Measurements from ENCODE around the gene PRRG4. TPM values are rescaled to one million over a fixed set of nuclear protein-coding genes. Genes with fewer than 3 reads are reported as not detected.

Gene PRRG4
- total and polyA plus RNA-seq, 2 of the 13 experiments (the other 11 are each of a cell fraction or from before 2014, with no cell fraction given), result 0.24 to 0.95 TPM

DNA sequence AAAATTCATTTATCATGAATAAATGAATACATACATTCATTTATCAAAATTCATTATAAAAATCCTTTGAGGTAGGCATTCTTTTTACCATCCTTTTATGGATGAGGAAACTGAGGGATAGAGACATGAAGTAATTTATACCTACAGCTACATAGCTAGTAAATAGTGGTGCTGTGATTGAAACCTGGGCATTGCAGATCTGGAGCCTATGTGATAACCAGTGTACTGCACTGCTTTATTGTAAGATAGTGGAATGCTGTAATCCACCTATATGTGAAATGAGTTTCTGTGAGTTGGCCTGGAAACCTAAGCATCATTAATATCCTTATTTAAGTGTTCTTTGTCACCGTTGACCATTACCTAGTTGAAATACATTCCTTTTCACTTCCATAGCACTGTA is 67.4 kb downstream of the PRRG4 start:
- no peak overlapping the region for H2AFZ ChIP-seq (ENCODE audit: low read length)
- ChIA-PET POLR2A (no interaction called here), CTCF (ENCODE audit: low intra/inter-chr PET ratio, low total read pairs) (no interaction called here)
- FAIRE-seq (no peak), DNase-seq (ENCODE audit: low spot score) (no peak), ATAC-seq (no peak)
- 82% methylated on average over 1 of the region's 1 CpG for WGBS (ENCODE audit: low lambda C conversion rate)
- no TSS peak for BruUV-seq (replicated peaks)
- no peak overlapping the region for H3K27ac ChIP-seq (ENCODE audit: extremely low read length, insufficient read depth, low read length)
- H3K4me1 ChIP-seq (ENCODE audit: insufficient read depth, low read length), result peaks cover 16% of the 10 kb centered on the region
- H3K9ac ChIP-seq (ENCODE audit: insufficient read depth, low read depth, low read length), result no peak overlapping the region
- H3K9me3 ChIP-seq (ENCODE audit: low read length), result no peaks in the 10 kb centered on the region
- no peak overlapping the region for H3K4me3 ChIP-seq (replicated peaks in 1 of 3; ENCODE audit: insufficient read depth in 1 of 3, low read depth in 2 of 3, low read length in 3 of 3)
- H3K4me2 ChIP-seq (ENCODE audit: low read depth, low read length), result no peak overlapping the region
- peaks cover 7% of the 10 kb centered on the region; the same call in 1 of the 2 replicates for H4K20me1 ChIP-seq (ENCODE audit: insufficient read depth, low read length)
- H3K36me3 ChIP-seq (replicated peaks in 1 of 2; ENCODE audit: control insufficient read depth in 1 of 2, insufficient read depth in 2 of 2, low read length in 2 of 2), result peaks cover 0 to 1% of the 10 kb centered on the region in 2 experiments; a peak in 4 of 5 replicates
- H3K27me3 ChIP-seq (ENCODE audit: control insufficient read depth in 1 of 2, insufficient read depth in 2 of 2, low read length in 2 of 2), result peaks cover 0 to 3% of the 10 kb centered on the region in 2 experiments; a peak in 1 of 5 replicates
- intact Hi-C loops (cut with micrococcal nuclease; ENCODE audit: unreplicated experiment), result no loop called here
- in situ Hi-C loops (cut with HindIII; ENCODE audit: extremely low pct_ligation_motif_present, low pct_unique_long_range_greater_than_20kb), result no loop called here
- peaks cover 85% of the 10 kb centered on the region for H3K79me2 ChIP-seq (ENCODE audit: insufficient read depth, low read length)
- TF ChIP-seq NR3C1 (CRISPR knock-in tag; IDR thresholded peaks at IDR 0.05) (no peak), ZNF251 (CRISPR knock-in tag; IDR thresholded peaks at IDR 0.05) (no peak), ZNF331 (CRISPR knock-in tag; IDR thresholded peaks at IDR 0.05) (no peak), SIN3A (IDR thresholded peaks at IDR 0.05; ENCODE audit: borderline replicate concordance, low read depth, low read length) (no peak), ZNF24 (IDR thresholded peaks at IDR 0.05) (no peak), BCL6 (CRISPR knock-in tag; IDR thresholded peaks at IDR 0.05) (no peak)
- TF ChIP-seq, protein P1, sequence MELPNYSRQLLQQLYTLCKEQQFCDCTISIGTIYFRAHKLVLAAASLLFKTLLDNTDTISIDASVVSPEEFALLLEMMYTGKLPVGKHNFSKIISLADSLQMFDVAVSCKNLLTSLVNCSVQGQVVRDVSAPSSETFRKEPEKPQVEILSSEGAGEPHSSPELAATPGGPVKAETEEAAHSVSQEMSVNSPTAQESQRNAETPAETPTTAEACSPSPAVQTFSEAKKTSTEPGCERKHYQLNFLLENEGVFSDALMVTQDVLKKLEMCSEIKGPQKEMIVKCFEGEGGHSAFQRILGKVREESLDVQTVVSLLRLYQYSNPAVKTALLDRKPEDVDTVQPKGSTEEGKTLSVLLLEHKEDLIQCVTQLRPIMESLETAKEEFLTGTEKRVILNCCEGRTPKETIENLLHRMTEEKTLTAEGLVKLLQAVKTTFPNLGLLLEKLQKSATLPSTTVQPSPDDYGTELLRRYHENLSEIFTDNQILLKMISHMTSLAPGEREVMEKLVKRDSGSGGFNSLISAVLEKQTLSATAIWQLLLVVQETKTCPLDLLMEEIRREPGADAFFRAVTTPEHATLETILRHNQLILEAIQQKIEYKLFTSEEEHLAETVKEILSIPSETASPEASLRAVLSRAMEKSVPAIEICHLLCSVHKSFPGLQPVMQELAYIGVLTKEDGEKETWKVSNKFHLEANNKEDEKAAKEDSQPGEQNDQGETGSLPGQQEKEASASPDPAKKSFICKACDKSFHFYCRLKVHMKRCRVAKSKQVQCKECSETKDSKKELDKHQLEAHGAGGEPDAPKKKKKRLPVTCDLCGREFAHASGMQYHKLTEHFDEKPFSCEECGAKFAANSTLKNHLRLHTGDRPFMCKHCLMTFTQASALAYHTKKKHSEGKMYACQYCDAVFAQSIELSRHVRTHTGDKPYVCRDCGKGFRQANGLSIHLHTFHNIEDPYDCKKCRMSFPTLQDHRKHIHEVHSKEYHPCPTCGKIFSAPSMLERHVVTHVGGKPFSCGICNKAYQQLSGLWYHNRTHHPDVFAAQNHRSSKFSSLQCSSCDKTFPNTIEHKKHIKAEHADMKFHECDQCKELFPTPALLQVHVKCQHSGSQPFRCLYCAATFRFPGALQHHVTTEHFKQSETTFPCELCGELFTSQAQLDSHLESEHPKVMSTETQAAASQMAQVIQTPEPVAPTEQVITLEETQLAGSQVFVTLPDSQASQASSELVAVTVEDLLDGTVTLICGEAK (IDR thresholded peaks at IDR 0.05), result no peak
- TF ChIP-seq, protein P1 (CRISPR knock-in tag; IDR thresholded peaks at IDR 0.05), result no peak
- TF ChIP-seq, protein P2, sequence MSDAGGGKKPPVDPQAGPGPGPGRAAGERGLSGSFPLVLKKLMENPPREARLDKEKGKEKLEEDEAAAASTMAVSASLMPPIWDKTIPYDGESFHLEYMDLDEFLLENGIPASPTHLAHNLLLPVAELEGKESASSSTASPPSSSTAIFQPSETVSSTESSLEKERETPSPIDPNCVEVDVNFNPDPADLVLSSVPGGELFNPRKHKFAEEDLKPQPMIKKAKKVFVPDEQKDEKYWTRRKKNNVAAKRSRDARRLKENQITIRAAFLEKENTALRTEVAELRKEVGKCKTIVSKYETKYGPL (CRISPR knock-in tag; IDR thresholded peaks at IDR 0.05), result no peak
- TF ChIP-seq, protein P3, sequence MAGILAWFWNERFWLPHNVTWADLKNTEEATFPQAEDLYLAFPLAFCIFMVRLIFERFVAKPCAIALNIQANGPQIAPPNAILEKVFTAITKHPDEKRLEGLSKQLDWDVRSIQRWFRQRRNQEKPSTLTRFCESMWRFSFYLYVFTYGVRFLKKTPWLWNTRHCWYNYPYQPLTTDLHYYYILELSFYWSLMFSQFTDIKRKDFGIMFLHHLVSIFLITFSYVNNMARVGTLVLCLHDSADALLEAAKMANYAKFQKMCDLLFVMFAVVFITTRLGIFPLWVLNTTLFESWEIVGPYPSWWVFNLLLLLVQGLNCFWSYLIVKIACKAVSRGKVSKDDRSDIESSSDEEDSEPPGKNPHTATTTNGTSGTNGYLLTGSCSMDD (CRISPR knock-in tag; IDR thresholded peaks at IDR 0.05), result no peak
- TF ChIP-seq, protein P4, sequence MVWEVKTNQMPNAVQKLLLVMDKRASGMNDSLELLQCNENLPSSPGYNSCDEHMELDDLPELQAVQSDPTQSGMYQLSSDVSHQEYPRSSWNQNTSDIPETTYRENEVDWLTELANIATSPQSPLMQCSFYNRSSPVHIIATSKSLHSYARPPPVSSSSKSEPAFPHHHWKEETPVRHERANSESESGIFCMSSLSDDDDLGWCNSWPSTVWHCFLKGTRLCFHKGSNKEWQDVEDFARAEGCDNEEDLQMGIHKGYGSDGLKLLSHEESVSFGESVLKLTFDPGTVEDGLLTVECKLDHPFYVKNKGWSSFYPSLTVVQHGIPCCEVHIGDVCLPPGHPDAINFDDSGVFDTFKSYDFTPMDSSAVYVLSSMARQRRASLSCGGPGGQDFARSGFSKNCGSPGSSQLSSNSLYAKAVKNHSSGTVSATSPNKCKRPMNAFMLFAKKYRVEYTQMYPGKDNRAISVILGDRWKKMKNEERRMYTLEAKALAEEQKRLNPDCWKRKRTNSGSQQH (CRISPR knock-in tag; IDR thresholded peaks at IDR 0.05; ENCODE audit: low read depth), result no peak
